Brain microvascular endothelial cell (primary cell): ENCODE data around the gene GTF3C1.
"Not testable (repeated sequence)": the region's sequence is repeated elsewhere in the genome, so short reads cannot be mapped to it uniquely, and the experiment has no call there.

ENCODE experiments used
- DNase-seq: peaks from one replicate; pipeline ENCODE4 v3.0.0-alpha.2; 2020
- H3K27ac ChIP-seq: fragments of 250-450 bp; sonication (Bioruptor Pico); 2 replicates; pipeline ENCODE4 v1.5.1; 2020; ENCODE audit warnings: mild to moderate bottlenecking, moderate library complexity
- H3K27me3 ChIP-seq: fragments of 250-450 bp; sonication (Bioruptor Pico); replicated peaks from 2 replicates; pipeline ENCODE4 v1.5.1; 2020; ENCODE audit warnings: mild to moderate bottlenecking
- H3K36me3 ChIP-seq: fragments of 250-450 bp; sonication (Bioruptor Pico); replicated peaks from 2 replicates; pipeline ENCODE4 v1.5.1; 2020; ENCODE audit warnings: mild to moderate bottlenecking
- H3K4me3 ChIP-seq: 2 replicates; pipeline ENCODE4 v1.5.1; 2011; ENCODE audit warnings: low read depth, mild to moderate bottlenecking, control low read depth, low read length, moderate library complexity
- CTCF ChIP-seq: IDR thresholded peaks from 2 replicates; pipeline ENCODE4 v1.5.1; 2011; ENCODE audit warnings: low read depth, mild to moderate bottlenecking, moderate library complexity, low read length, control low read depth, inconsistent platforms; ENCODE audit errors: missing control alignments
- in situ Hi-C: cut with HindIII; loops from 2 replicates; pipeline ENCODE4 v1.10.0; 2017; ENCODE audit warnings: low sequenced_read_pairs, low pct_ligation_motif_present

GTF3C1 gene

GRCh38 chr16:27441276-27441675 lies 108.4 kb downstream of the GTF3C1 start:
- no peak overlapping the region for H3K4me3 ChIP-seq
- in situ Hi-C loops, result no loop called here
- DNase-seq, result no peak
- no peak for TF ChIP-seq CTCF
- no peak overlapping the region for H3K27ac ChIP-seq
- H3K27me3 ChIP-seq, result no peaks in the 10 kb centered on the region
- no peaks in the 10 kb centered on the region for H3K36me3 ChIP-seq

GRCh38 chr16:27439271-27440018 lies 110.3 kb downstream of the GTF3C1 start:
- no peak for DNase-seq
- no peak overlapping the region for H3K27ac ChIP-seq
- no peak overlapping the region for H3K4me3 ChIP-seq
- in situ Hi-C loops, result no loop called here
- TF ChIP-seq CTCF, result no peak
- no peaks in the 10 kb centered on the region for H3K36me3 ChIP-seq
- no peaks in the 10 kb centered on the region for H3K27me3 ChIP-seq

GRCh38 chr16:27437946-27438345 lies 111.8 kb downstream of the GTF3C1 start:
- no peaks in the 10 kb centered on the region for H3K36me3 ChIP-seq
- no peak for DNase-seq
- TF ChIP-seq CTCF, result no peak
- H3K27ac ChIP-seq, result no peak overlapping the region
- no peaks in the 10 kb centered on the region for H3K27me3 ChIP-seq
- H3K4me3 ChIP-seq, result no peak overlapping the region
- in situ Hi-C loops, result no loop called here

- in situ Hi-C loops, result no loop called here
- Histone ChIP-seq H3K36me3 (no peaks in the 10 kb centered on the region), H3K27ac (no peak overlapping the region), H3K27me3 (no peaks in the 10 kb centered on the region), H3K4me3 (no peak overlapping the region)
- no peak for TF ChIP-seq CTCF
- no peak for DNase-seq
Observed at GRCh38 chr16:27436921-27437650, 112.6 kb downstream of the GTF3C1 start.

GRCh38 chr16:27436065-27436464 lies 113.6 kb downstream of the GTF3C1 start:
- no peak for TF ChIP-seq CTCF
- in situ Hi-C loops, result no loop called here
- Histone ChIP-seq H3K36me3 (no peaks in the 10 kb centered on the region), H3K4me3 (no peak overlapping the region), H3K27me3 (no peaks in the 10 kb centered on the region), H3K27ac (no peak overlapping the region)
- no peak for DNase-seq

GRCh38 chr16:27435146-27435545 lies 114.6 kb downstream of the GTF3C1 start:
- in situ Hi-C loops, H3K27me3 ChIP-seq, H3K27ac ChIP-seq, DNase-seq, H3K4me3 ChIP-seq, H3K36me3 ChIP-seq: not testable (repeated sequence)
